HCEC 1CT (cell line): ENCODE measurements around the gene GRM8.

Experiments
- DNase-seq: peaks from one replicate; pipeline ENCODE4 v3.0.0-alpha.2; 2017

Gene GRM8

DNA sequence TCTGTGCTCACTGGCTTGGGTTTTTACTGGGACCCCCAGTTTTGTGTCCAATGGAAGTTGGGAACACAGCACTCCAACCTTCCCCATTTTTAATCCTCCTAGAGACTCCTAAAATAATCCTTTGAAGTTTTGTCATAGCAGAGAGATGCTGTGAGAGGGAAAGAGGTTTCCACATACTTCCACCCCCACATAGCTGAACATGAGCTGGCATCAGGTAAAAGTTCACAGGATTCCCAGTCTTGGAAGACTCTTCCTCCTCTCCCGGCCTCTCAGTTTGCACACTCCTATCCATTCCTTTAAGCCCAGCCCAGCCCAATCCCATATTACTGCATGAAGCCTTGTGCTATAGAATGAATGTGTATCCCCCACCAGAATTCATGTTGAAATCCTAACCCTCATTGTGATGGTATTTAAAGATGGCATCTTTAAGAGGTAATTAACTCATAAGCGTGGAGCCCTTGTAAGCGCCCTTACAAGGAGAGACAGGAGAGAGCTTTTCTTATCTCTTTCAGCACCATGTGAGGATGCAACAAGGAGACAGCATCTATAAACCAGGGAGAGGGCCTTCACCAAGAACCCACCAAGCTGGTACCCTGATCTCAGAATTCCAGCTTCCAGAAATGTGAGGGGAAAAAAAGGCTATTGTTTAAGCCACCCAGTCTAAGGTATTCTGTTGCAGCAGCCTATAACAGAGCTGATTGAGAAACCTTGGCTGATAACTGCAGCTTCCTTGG, 22.4 kb downstream of the GRM8 start:
- DNase-seq, result no peak

DNA sequence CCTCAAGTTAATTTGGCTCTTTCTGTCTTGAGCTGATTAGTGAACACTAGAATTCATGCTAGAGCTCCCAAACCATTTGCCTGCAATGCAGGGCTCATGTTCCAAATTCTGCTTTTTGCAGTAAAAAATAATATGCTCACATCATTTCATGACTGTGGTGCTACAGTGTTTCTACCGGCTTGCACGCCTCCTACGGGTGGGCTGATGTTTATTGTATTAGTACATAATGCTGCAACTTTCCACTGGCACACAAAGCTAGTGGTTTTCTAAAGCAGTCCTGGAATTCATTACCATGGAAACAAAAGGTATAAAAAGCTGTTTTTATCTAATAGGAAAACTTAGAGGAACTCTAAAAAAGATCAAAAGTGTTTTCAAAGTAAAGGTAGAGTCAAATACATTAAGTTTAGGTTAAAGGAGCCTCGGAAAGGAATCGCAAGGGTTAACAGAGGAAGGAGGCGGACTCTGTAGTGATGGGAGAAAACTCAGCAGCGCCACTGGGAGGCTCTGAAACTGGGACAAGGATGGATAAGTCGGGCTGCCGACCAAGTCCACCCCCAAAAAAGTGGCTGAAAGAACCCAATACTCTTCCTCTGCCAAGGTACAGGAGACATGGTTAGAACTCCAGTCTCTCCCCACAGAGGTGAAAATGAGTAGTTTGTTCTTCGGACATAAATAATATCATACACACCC, 25.9 kb downstream of the GRM8 start:
- no peak for DNase-seq

- DNase-seq, result no peak
Observed at GRCh38 chr7:127221731-127222130, 31.0 kb downstream of the GRM8 start.

- DNase-seq, result no peak
Observed at GRCh38 chr7:127214956-127215718, 37.6 kb downstream of the GRM8 start.

DNA sequence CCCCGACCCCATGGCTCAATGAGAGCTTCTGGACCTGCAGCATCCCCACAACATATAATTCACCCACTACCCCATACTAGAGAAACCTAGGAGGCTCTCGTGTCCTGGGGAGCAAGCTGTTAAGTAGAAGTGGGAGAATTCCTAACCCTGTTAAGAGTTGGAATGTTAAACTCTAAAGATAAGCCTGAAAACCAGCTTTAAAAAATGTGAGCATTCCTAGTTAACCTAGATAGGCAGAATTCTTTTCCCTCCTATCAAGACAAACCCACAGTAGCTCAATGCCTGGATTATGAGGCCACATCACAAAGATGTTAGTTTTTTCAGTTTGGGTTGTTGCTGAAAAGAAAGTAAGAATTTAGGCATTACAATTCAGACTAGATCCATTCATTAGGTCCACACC, 42.9 kb downstream of the GRM8 start:
- DNase-seq, result no peak

GRCh38 chr7:127208860-127209259, 43.9 kb downstream of the GRM8 start:
- DNase-seq, result no peak

DNA sequence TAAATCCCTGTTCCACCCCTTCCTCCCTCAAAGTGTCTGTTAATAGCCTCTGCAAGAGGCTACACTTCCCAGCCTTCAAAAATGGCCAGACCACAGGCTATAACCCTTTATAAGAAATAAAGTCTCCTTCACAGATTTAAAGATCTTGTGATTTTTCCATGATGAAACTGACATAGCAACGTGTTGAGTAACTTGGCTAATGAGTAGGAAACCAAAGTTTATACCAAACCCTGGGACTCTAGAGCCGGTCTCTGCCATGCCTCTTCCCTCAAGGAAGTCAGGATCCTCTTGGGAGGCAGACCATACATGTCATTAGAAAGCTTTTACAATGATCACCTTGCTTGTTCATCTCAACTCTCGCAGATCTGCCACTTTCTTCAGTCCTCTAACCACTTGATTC, 44.4 kb downstream of the GRM8 start:
- DNase-seq, result no peak

- no peak for DNase-seq
Observed at GRCh38 chr7:127207806-127208205, 44.9 kb downstream of the GRM8 start.

GRCh38 chr7:127207230-127207629, 45.5 kb downstream of the GRM8 start:
- DNase-seq, result no peak

GRCh38 chr7:127194571-127194970, 58.2 kb downstream of the GRM8 start:
- DNase-seq, result no peak

GRCh38 chr7:127189886-127190285, 62.9 kb downstream of the GRM8 start:
- DNase-seq, result no peak

DNA sequence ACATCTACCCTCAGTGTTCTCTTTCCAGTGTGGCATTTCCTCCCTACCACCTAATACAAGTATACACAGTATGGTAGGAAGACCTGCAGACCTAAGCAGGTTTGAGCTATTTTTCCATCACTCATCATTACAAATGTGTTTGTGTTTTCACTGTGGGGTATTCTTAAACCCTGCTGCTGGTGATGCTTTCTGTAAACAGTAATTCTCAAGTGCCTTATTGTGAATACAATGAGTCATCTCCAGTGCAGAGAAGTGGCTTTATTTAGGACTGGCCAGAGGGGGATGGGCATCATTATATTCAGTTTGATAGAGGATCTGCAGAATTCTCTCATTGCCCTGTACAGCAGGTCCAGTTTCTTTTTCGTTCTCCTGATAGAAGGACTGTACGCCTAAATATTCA, 63.7 kb downstream of the GRM8 start:
- DNase-seq, result no peak

- no peak for DNase-seq
Observed at GRCh38 chr7:127187740-127188139, 65.0 kb downstream of the GRM8 start.

DNA sequence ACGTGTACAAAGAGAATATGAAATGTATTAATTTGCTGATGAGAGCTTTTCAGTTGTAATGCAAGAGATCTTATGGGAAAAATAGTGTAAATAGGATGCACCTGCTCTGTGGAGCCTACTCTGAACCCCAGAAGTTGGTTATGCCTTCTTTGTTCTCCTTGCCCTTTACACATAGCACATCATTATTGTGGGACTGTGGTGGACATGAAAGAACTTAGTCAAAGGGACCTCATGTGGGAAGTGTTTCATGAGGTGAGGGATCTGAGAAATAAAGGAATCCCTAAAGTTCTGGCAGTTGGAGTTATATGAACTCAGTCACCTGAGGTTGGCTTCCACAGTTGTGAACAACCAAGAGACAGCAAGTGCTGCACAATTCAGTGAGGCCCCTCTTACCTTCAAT, 66.1 kb downstream of the GRM8 start:
- DNase-seq, result no peak

GRCh38 chr7:127177156-127177555, 75.6 kb downstream of the GRM8 start:
- DNase-seq, result no peak

DNA sequence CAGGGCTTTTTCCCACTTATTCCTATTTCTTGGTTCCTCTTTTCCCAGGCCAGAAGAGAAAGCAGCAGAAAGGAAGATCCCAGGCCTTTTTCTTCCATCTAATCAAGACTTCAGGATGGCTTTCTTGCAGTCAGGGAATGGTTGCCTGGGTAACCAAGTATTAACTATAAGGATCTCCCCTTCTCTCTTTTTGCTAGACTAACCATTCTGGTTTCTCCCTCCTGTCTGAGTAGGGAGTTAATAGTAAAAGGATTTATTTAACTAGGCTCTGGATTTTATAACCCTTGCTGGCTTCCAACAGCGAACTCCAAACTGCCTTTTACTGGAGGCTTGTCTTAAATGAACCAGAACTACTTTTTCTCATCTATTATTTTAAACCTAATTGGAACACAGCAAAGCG, 90.4 kb downstream of the GRM8 start:
- DNase-seq, result no peak

- DNase-seq, result no peak
Observed at GRCh38 chr7:127158659-127159058, 94.1 kb downstream of the GRM8 start.

GRCh38 chr7:127154958-127155357, 97.8 kb downstream of the GRM8 start:
- no peak for DNase-seq

- no peak for DNase-seq
Observed at GRCh38 chr7:127154101-127154500, 98.6 kb downstream of the GRM8 start.

DNA sequence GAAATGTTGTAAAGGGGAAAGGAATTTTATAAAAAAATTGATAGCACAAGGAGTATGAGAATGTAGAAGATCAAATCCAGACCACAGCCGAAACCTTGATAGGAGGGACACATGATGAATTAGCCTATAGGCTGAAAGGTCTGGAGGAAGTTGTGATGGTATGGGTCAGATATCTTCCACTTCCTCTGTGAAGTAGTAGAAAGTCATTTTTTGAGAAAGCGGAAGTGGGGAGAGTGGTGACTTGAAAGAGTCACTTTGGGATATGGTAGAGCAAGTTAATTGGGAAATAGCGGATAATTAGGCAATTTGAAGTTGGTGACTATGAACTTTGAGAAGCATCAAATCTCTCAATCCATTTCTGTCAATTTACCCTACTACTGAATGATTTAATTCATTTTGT, 99.4 kb downstream of the GRM8 start:
- no peak for DNase-seq

GRCh38 chr7:127152423-127152822, 100.3 kb downstream of the GRM8 start:
- no peak for DNase-seq

DNA sequence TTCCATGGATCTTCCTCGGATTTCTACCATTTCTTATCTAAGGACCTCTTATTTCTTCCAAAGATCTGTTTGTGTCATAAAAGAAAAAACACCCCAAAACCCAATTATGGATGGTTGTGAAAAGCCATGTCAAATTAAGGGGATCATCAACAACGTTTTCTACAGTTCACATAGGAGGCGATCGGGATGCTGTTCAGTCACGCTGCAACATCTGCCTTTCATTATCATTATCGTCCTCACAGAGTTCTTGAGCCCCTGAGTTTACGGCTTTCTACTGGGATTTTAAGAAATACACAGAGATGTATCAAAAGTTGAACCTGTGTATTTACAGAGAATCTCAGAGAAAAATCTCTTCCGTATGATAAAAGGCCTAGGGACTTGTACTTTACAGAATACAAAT, 101.4 kb downstream of the GRM8 start:
- DNase-seq, result no peak

- DNase-seq, result no peak
Observed at GRCh38 chr7:127150543-127150942, 102.2 kb downstream of the GRM8 start.
